GM12878 (cell line): ENCODE data around the gene UPF1. TPM values are rescaled to one million over a fixed set of nuclear protein-coding genes. Genes with fewer than 3 reads are reported as not detected.

ENCODE experiments used
- ATAC-seq: fragments of 200-7000 bp; cut with Tn5 transposase; 3 replicates; pipeline ENCODE4 v1.9.1; 2020; ENCODE audit warnings: mild to moderate bottlenecking, moderate library complexity
- BruUV-seq: library from RNA; stranded (reverse); fragments of 400-500 nt; replicated peaks from 2 replicates; lab custom pipeline; 2021; lab: Mats Ljungman, UMichigan
- CTCF ChIA-PET: fragments of 300-600 bp; sonication (Branson Sonifier 250); formaldehyde crosslinking; extraction: SDS; loops from one replicate; lab custom pipeline; 2021; ENCODE audit warnings: inconsistent platforms; lab: Yijun Ruan, JAX
- POLR2A ChIA-PET: fragments of 350-600 bp; formaldehyde crosslinking; extraction: SDS; loops from one replicate; lab custom pipeline; 2021; ENCODE audit warnings: inconsistent platforms; lab: Charles Lee
- RAD21 ChIA-PET: fragments of 300-600 bp; sonication (Branson Sonifier 250); formaldehyde crosslinking; loops from one replicate; lab custom pipeline; 2023; ENCODE audit warnings: antibody characterized with exemption; ENCODE audit not compliant: unreplicated experiment; lab: Charles Lee
- SMC1A ChIA-PET: fragments of 300-600 bp; sonication (Branson Sonifier 250); formaldehyde crosslinking; loops from one replicate; lab custom pipeline; 2023; ENCODE audit not compliant: unreplicated experiment, uncharacterized antibody; lab: Charles Lee
- DNase-seq: peaks from one replicate; pipeline ENCODE4 v3.0.0-alpha.2; 2011; ENCODE audit warnings: low read depth, low spot score
- FAIRE-seq: peaks from 3 replicates; lab custom pipeline; 2011; peaks lifted over from hg19 to GRCh38; lab: Jason Lieb, UNC
- H2AFZ ChIP-seq: 2 replicates; pipeline ENCODE4 v1.6.0; 2011; ENCODE audit warnings: low read depth, low read length, control low read depth; ENCODE audit not compliant: control insufficient read depth
- H3K27ac ChIP-seq: 2 replicates; pipeline ENCODE4 v1.5.1; 2011; ENCODE audit warnings: control low read depth; ENCODE audit not compliant: control insufficient read depth, insufficient read depth
- H3K27me3 ChIP-seq, 2 experiments: replicated peaks in 1 of 2; 2 replicates each; pipeline versions ENCODE4 v1.6.0 to v1.6.1; 2011; ENCODE audit warnings: low read length in 1 of 2; ENCODE audit not compliant: control insufficient read depth in 2 of 2, insufficient read depth in 2 of 2
- H3K36me3 ChIP-seq, 2 experiments: 2 replicates each; pipeline ENCODE4 v1.5.1; 2011; ENCODE audit warnings: low read length in 1 of 2; ENCODE audit not compliant: control insufficient read depth in 2 of 2, insufficient read depth in 2 of 2
- H3K4me1 ChIP-seq: 2 replicates; pipeline ENCODE4 v1.6.1; 2011; ENCODE audit warnings: mild to moderate bottlenecking, low read length, moderate library complexity, mixed read lengths; ENCODE audit not compliant: control insufficient read depth, insufficient read depth
- H3K4me2 ChIP-seq: 2 replicates; pipeline ENCODE4 v1.6.0; 2011; ENCODE audit warnings: control low read depth; ENCODE audit not compliant: control insufficient read depth, insufficient read depth
- H3K4me3 ChIP-seq: fragments of 200-600 bp; sonication (generic); 2 replicates; pipeline ENCODE4 v1.5.1; 2016
- H3K79me2 ChIP-seq: 2 replicates; pipeline ENCODE4 v1.6.0; 2011; ENCODE audit warnings: low read length; ENCODE audit not compliant: control insufficient read depth, insufficient read depth
- H3K9ac ChIP-seq: 2 replicates; pipeline ENCODE4 v1.8.0; 2011; ENCODE audit warnings: low read length, control low read depth, mixed read lengths; ENCODE audit not compliant: control insufficient read depth, insufficient read depth
- H3K9me3 ChIP-seq: replicated peaks from 3 replicates; pipeline ENCODE4 v1.5.1; 2011; ENCODE audit warnings: mild to moderate bottlenecking, low read length; ENCODE audit not compliant: control insufficient read depth, insufficient read depth
- H4K20me1 ChIP-seq: 2 replicates; pipeline ENCODE4 v1.6.0; 2011; ENCODE audit not compliant: control insufficient read depth, insufficient read depth
- BACH1 ChIP-seq: fragments of 450-650 bp; IDR thresholded peaks from 2 replicates; pipeline ENCODE4 v1.6.1; 2017; ENCODE audit warnings: mild to moderate bottlenecking, borderline replicate concordance
- BMI1 ChIP-seq: fragments of 450-650 bp; IDR thresholded peaks from 2 replicates; pipeline ENCODE4 v1.6.1; 2016; ENCODE audit warnings: mild to moderate bottlenecking, moderate library complexity, borderline replicate concordance
- CEBPB ChIP-seq, 2 experiments: fragments of 150-350 bp in 1 of 2; IDR thresholded peaks; 2 replicates each; pipeline ENCODE4 v1.6.1; 2012 to 2014; ENCODE audit warnings: low read depth in 2 of 2, low read length in 2 of 2, borderline replicate concordance in 1 of 2, inconsistent platforms in 1 of 2
- IRF4 ChIP-seq: IDR thresholded peaks from 2 replicates; pipeline ENCODE4 v1.6.1; 2011; ENCODE audit warnings: low read depth, low read length
- MEF2A ChIP-seq: IDR thresholded peaks from 2 replicates; pipeline ENCODE4 v1.6.1; 2011; ENCODE audit warnings: low read depth, mild to moderate bottlenecking, low read length, moderate library complexity; ENCODE audit not compliant: insufficient read depth
- NFXL1 ChIP-seq: fragments of 450-650 bp; IDR thresholded peaks from 2 replicates; pipeline ENCODE4 v1.6.1; 2017; ENCODE audit warnings: antibody characterized with exemption, mild to moderate bottlenecking, borderline replicate concordance
- PKNOX1 ChIP-seq: fragments of 450-650 bp; IDR thresholded peaks from 2 replicates; pipeline ENCODE4 v1.6.1; 2016; ENCODE audit warnings: mild to moderate bottlenecking
- RBBP5 ChIP-seq: fragments of 200-600 bp; sonication (generic); conservative IDR thresholded peaks from 2 replicates; pipeline ENCODE4 v1.6.1; 2016
- SUZ12 ChIP-seq: fragments of 200-600 bp; sonication (generic); IDR thresholded peaks from one replicate; pipeline ENCODE4 v1.6.1; 2018; ENCODE audit warnings: antibody characterized with exemption, mild to moderate bottlenecking; ENCODE audit not compliant: unreplicated experiment
- TARDBP ChIP-seq: IDR thresholded peaks from 2 replicates; pipeline ENCODE4 v1.6.1; 2016; ENCODE audit warnings: borderline replicate concordance
- ZNF217 ChIP-seq: fragments of 450-650 bp; IDR thresholded peaks from 2 replicates; pipeline ENCODE4 v1.6.1; 2017; ENCODE audit warnings: antibody characterized with exemption, mild to moderate bottlenecking
- WGBS: methylation state at CpG from one replicate; pipeline ENCODE4 v1.1.6; 2016; ENCODE audit warnings: low lambda C conversion rate; ENCODE audit not compliant: insufficient replicate concordance, insufficient coverage; ENCODE audit errors: missing lambda C conversion rate; 5-methylcytosine and 5-hydroxymethylcytosine counted together
- in situ Hi-C: fragments of 300-500 bp; cut with MboI; formaldehyde crosslinking; loops from 9 replicates; pipeline ENCODE4 v1.14.3; 2018; ENCODE audit warnings: mixed read lengths
- intact Hi-C: fragments of 100-400 bp; cut with micrococcal nuclease; formaldehyde crosslinking; loops from one replicate; pipeline ENCODE4 v1.14.2; 2022; ENCODE audit not compliant: unreplicated experiment
- polyA plus RNA-seq, 11 experiments: library from polyadenylated mRNA; depleted of rRNA in 4 of 11; unstranded in 6 of 11; stranded (reverse) in 5 of 11; fragments of >200 nt; fragmentation: Nextera tagmentation in 4 of 11; fragmentation: Illumina TruSeq in 1 of 11; extraction: Ambion mirVana in 4 of 11; extraction: Trizol in 1 of 11; gene quantifications; 1 replicate in 1 of 11; 2 replicates in 10 of 11; pipeline versions ENCODE4 v1.2.1 to v1.2.3, GENCODE V29; 2011 to 2016; ENCODE audit warnings: inconsistent platforms in 2 of 11, missing spikeins in 2 of 11, low read depth in 1 of 11
- total RNA-seq, 4 experiments: library from RNA; depleted of rRNA in 3 of 4; stranded (reverse); fragments of >200 nt in 3 of 4; fragmentation: Illumina TruSeq in 1 of 4; extraction: Trizol in 1 of 4; gene quantifications; 2 replicates each; pipeline versions ENCODE4 v1.2.1 to v1.2.3, GENCODE V29; 2013 to 2021

UPF1 gene
- total and polyA plus RNA-seq, 10 of the 15 experiments (the other 5 are each of a cell fraction or from before 2014, with no cell fraction given): 0.58 to 80.9 (median 18.7) TPM

- RAD21 ChIA-PET: no interaction called here
- no peak for FAIRE-seq
- Histone ChIP-seq H2AFZ (no peak within 1 kb of the TSS), H3K27me3 (peaks cover 15 to 22% of the 10 kb centered on the region in 2 experiments), H4K20me1 (no peaks in the 10 kb centered on the region), H3K79me2 (no peaks in the 10 kb centered on the region), H3K4me3 (no peak within 1 kb of the TSS), H3K4me2 (0 out of 2 replicates have a peak within 1 kb of the TSS, but pooled peaks have one; percentile 17), H3K9me3 (no peaks in the 10 kb centered on the region; the same call in 2 of the 3 replicates), H3K36me3 (no peaks in the 10 kb centered on the region), H3K9ac (no peak within 1 kb of the TSS), H3K4me1 (peaks cover 3% of the 10 kb centered on the region; the same call in 1 of the 2 replicates), H3K27ac (no peak within 1 kb of the TSS)
- SMC1A ChIA-PET: no interaction called here
- TF ChIP-seq SUZ12 (peak; percentile 72), CEBPB (IDR thresholded peaks at IDR 0.05; ENCODE audit: borderline replicate concordance in 1 of 2, low read depth in 2 of 2, low read length in 2 of 2) (no peak), PKNOX1 (no peak), IRF4 (no peak)
- intact Hi-C loops: no loop called here
- POLR2A ChIA-PET: no interaction called here
- ATAC-seq: no peak
- 7% methylated on average over 49 of the region's 61 CpGs for whole genome bisulfite sequencing
- BruUV-seq: no TSS peak
- CTCF ChIA-PET: no interaction called here
- DNase-seq: no peak
- in situ Hi-C loops: no loop called here
Observed at GRCh38 chr19:18790566-18791314, 41.0 kb upstream of the UPF1 start, which contains the start of gene COMP. Gene COMP, minus strand, starts transcription at chr19:18791305. Its CDS starts 36 bp downstream, at chr19:18791269.

- H2AFZ ChIP-seq: no peak overlapping the region
- H3K36me3 ChIP-seq: no peaks in the 10 kb centered on the region
- ATAC-seq: no peak
- no peak for FAIRE-seq
- H3K4me1 ChIP-seq: peaks cover 3% of the 10 kb centered on the region; the same call in 1 of the 2 replicates
- in situ Hi-C loops (no loop called here), intact Hi-C loops (no loop called here)
- no peak for DNase-seq
- no peak overlapping the region for H3K4me2 ChIP-seq
- H4K20me1 ChIP-seq: no peaks in the 10 kb centered on the region
- no TSS peak for BruUV-seq
- ChIA-PET CTCF (no interaction called here), POLR2A (no interaction called here), RAD21 (no interaction called here), SMC1A (no interaction called here)
- H3K4me3 ChIP-seq: no peak overlapping the region
- H3K27me3 ChIP-seq: peaks cover 17 to 22% of the 10 kb centered on the region in 2 experiments
- H3K9me3 ChIP-seq: no peaks in the 10 kb centered on the region; the same call in 2 of the 3 replicates
- H3K79me2 ChIP-seq: no peaks in the 10 kb centered on the region
- no peak overlapping the region for H3K27ac ChIP-seq
- no peak overlapping the region for H3K9ac ChIP-seq
- 37% methylated on average over 21 of the region's 21 CpGs for WGBS
- TF ChIP-seq NFXL1 (no peak), PKNOX1 (no peak), TARDBP (no peak), MEF2A (no peak), BACH1 (no peak), ZNF217 (no peak), RBBP5 (no peak), BMI1 (no peak)
Observed at GRCh38 chr19:18791315-18791678, 40.5 kb upstream of the UPF1 start.
